ENCODE measurements around the gene CBR1.

Gene CBR1

GRCh38 chr21:36061445-36061844, 8.4 kb upstream of the CBR1 start:
- no peak for DNase-seq (ENCODE audit: extremely low read depth, low read depth)
- H3K4me3 ChIP-seq (replicated peaks; ENCODE audit: low read depth, low read length) = no peak overlapping the region
- TF ChIP-seq CTCF (IDR thresholded peaks at IDR 0.05; ENCODE audit: low read depth, low read length, missing control alignments) = no peak

DNA sequence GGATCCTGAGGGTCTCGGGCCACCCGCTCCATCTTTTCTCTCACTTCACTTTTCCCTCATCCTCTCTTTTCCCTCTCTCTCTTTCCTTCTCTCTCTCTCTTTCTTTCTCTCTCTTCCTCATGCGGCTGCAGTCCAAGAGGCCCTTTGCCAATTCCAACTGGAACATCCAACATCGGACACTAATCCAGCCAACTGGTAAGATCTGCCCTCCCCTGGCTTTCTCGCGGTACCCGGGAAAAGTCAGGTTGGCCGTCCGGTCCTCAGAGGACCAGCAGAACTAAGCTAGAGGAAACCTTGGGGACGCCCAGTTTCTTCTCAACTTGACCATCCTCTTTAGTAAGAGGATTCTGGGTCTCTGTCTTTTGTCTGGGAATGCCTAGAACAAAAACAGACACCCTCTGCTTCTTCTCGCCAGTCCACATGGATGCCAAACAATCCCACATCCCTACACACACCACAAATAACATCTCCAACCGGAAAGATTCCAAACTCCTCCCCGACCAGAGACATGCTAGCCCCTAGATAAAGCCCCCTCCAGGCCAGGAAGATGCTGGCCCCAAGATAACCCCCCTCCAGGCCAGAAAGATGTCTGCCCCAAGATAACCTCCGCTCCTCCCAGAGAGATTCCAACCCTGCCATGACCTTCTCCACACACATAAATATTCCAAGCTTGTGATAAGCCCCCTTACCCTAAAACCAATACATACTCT, 6.3 kb upstream of the CBR1 start:
- H3K4me3 ChIP-seq (replicated peaks; ENCODE audit: low read depth, low read length) = no peak overlapping the region
- TF ChIP-seq CTCF (IDR thresholded peaks at IDR 0.05; ENCODE audit: low read depth, low read length, missing control alignments) = no peak
- no peak for DNase-seq (ENCODE audit: extremely low read depth, low read depth)

GRCh38 chr21:36064085-36064460, 5.8 kb upstream of the CBR1 start:
- H3K4me3 ChIP-seq (replicated peaks; ENCODE audit: low read depth, low read length) = no peak overlapping the region
- DNase-seq (ENCODE audit: extremely low read depth, low read depth) = no peak
- no peak for TF ChIP-seq CTCF (IDR thresholded peaks at IDR 0.05; ENCODE audit: low read depth, low read length, missing control alignments)

DNA sequence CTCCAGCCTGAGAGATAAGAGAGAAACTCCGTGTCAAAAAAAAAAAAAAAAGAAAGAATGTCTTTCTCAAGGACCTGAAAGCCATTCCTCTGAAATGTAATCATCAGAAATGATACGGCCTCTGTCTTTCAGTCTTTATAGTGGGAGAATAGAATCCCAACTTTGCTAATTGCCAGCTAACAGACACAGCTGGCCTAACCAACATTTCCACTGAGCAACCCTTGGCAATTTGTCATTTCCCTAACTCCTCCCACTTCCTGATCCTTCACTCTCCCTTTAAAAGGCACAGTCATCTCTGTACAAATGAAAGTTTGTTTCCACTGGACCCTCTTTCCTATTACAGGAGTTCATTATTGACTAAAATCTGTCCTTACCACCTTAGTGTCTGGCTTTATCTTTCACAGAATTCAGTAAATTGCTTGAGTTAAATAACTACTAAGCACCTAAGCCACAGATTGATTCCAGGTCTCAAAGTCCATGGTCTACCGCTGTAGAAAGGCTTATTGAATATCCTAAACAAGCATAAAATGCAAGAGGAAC, 4.3 kb upstream of the CBR1 start:
- TF ChIP-seq CTCF (IDR thresholded peaks at IDR 0.05; ENCODE audit: low read depth, low read length, missing control alignments) = no peak
- DNase-seq (ENCODE audit: extremely low read depth, low read depth) = peak; percentile 65
- no peak overlapping the region for H3K4me3 ChIP-seq (replicated peaks; ENCODE audit: low read depth, low read length)

DNA sequence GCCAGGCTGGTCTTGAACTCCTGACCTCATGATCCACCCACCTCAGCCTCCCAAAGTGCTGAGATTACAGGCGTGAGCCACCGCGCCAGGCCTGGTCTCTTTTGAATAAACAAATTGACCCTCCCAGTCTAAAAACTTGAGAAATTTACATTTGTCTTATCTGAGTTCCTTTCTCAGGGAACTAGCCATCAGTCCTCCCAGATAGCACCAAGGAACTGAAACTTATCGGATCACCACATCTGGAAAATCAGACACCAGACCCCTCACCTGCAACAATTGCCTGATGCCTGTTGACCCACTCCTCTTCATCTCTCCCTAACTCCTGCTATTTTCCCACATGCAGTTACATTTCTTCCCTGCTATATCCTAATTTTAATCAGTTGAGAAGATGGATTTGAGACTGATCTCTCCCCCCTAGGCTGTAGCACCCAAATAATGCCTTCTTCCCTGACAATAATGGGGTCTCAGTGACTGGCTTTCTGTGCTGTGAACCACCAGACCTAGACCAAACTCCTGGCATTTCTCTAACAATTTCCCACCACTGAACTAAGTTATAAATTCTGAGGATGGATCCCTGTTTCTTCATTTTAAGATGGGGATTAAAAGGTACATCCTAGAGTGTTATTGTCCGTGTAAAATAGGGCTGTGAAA, 951 bp upstream of the CBR1 start:
- no peak overlapping the region for H3K4me3 ChIP-seq (replicated peaks; ENCODE audit: low read depth, low read length)
- no peak for TF ChIP-seq CTCF (IDR thresholded peaks at IDR 0.05; ENCODE audit: low read depth, low read length, missing control alignments)
- no peak for DNase-seq (ENCODE audit: extremely low read depth, low read depth)

GRCh38 chr21:36070999-36071398, 1.2 kb downstream of the CBR1 start:
- no peak for TF ChIP-seq CTCF (IDR thresholded peaks at IDR 0.05; ENCODE audit: low read depth, low read length, missing control alignments)
- H3K4me3 ChIP-seq (replicated peaks; ENCODE audit: low read depth, low read length) = peak overlapping the region; percentile 79
- DNase-seq (ENCODE audit: extremely low read depth, low read depth) = no peak
